Left lung (tissue), 10 donors: Measurements from ENCODE around the gene RASAL1. TPM values are rescaled to one million over a fixed set of nuclear protein-coding genes. Genes with fewer than 3 reads are reported as not detected.

ENCODE experiments used
- ATAC-seq: fragments of 200-7000 bp; cut with Tn5 transposase; one replicate; pipeline ENCODE4 v1.9.1; 2020; ENCODE audit warnings: moderate library complexity
- DNase-seq, 4 donors: peaks; one replicate each; pipeline ENCODE4 v3.0.0-alpha.2; 2013 to 2020
- H3K27ac ChIP-seq, 2 donors: fragments of 200-600 bp; sonication (generic) in 1 of 2; one replicate each; pipeline versions ENCODE4 v1.5.0 to v1.8.0; 2020 to 2021
- H3K27me3 ChIP-seq, 2 donors: fragments of 200-600 bp; sonication (generic) in 1 of 2; one replicate each; pipeline versions ENCODE4 v1.5.0 to v1.8.0; 2020 to 2021
- H3K36me3 ChIP-seq, 2 donors: fragments of 200-600 bp; sonication (generic) in 1 of 2; one replicate each; pipeline versions ENCODE4 v1.5.0 to v1.8.0; 2020 to 2021
- H3K4me1 ChIP-seq, 2 donors: fragments of 200-600 bp; one replicate each; pipeline ENCODE4 v1.8.0; 2021
- H3K4me3 ChIP-seq, 2 donors: fragments of 200-600 bp; sonication (generic) in 1 of 2; one replicate each; pipeline versions ENCODE4 v1.5.0 to v1.8.0; 2020 to 2021; ENCODE audit warnings: mild to moderate bottlenecking in 1 of 2
- H3K9me3 ChIP-seq, 2 donors: fragments of 200-600 bp; sonication (generic) in 1 of 2; one replicate each; pipeline versions ENCODE4 v1.5.0 to v1.8.0; 2020 to 2021
- intact Hi-C, 2 donors: fragments of 100-400 bp; cut with DNase I; formaldehyde crosslinking; loops; one replicate each; pipeline versions ENCODE4 v1.11.2 to v1.14.2; 2022
- polyA plus RNA-seq, 6 donors: library from polyadenylated mRNA; unstranded; fragments of 120-200 nt; gene quantifications; one replicate each; pipeline ENCODE4 v1.2.1, GENCODE V29; 2013; ENCODE audit not compliant: insufficient read length in 6 of 6
- total RNA-seq, 2 donors: library from RNA; stranded (reverse); fragmentation: NEBNext Ultra II Directional; extraction: Animal tissue kit (Norgen Biotek cat#: 25700); gene quantifications; one replicate each; pipeline ENCODE4 v1.2.1, GENCODE V29; 2021
- TF ChIP-seq, protein P1 (sequence below), 2 donors: fragments of 200-600 bp; sonication (generic) in 1 of 2; IDR thresholded peaks; one replicate each; pipeline versions ENCODE4 v1.5.0 to v1.8.0; 2021; ENCODE audit warnings: antibody characterized with exemption in 2 of 2
- donor health status: DM: no; HTN: yes; CAD: no.
- donor health status: DM: no; HTN: no; CAD: no.

RASAL1 gene
- total and polyA plus RNA-seq, 8 donors, result 0.16 to 0.46 (median 0.24) TPM

DNA sequence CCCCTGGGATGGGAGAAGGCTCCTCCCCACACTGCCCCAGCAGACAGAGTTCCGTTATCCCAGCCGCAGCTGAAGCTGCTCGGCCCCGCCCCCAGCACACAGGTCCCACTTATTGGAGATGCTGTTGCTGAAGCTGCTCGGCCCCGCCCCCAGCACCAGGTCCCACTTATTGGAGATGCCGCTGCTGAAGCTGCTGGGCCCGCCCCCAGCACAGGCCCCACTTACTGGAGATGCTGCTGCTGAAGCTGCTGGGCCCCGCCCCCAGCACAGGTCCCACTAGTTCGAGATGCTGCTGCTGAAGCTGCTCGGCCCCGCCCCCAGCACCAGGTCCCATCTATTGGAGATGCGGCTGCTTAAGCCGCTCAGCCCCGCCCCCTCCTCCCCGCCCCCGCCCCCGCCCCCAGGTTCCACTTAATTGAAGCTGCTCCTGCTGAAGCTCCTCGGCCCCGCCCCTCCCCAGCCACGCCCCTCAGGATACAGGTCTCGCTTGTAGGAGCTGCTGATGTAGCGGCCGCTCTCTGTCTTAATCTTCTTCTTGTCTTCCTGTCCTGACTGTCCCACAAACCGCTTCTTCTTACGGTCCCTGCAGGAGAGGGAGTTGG, 26.0 kb upstream of the RASAL1 start:
- DNase-seq (no peak), ATAC-seq (no peak)
- no peak overlapping the region for H3K4me3 ChIP-seq
- peaks cover 0 to 95% of the 10 kb centered on the region in 2 donors for H3K36me3 ChIP-seq
- H3K4me1 ChIP-seq, result no peaks in the 10 kb centered on the region
- no peaks in the 10 kb centered on the region for H3K9me3 ChIP-seq
- H3K27ac ChIP-seq, result no peak overlapping the region
- no peaks in the 10 kb centered on the region for H3K27me3 ChIP-seq
- TF ChIP-seq, protein P1, sequence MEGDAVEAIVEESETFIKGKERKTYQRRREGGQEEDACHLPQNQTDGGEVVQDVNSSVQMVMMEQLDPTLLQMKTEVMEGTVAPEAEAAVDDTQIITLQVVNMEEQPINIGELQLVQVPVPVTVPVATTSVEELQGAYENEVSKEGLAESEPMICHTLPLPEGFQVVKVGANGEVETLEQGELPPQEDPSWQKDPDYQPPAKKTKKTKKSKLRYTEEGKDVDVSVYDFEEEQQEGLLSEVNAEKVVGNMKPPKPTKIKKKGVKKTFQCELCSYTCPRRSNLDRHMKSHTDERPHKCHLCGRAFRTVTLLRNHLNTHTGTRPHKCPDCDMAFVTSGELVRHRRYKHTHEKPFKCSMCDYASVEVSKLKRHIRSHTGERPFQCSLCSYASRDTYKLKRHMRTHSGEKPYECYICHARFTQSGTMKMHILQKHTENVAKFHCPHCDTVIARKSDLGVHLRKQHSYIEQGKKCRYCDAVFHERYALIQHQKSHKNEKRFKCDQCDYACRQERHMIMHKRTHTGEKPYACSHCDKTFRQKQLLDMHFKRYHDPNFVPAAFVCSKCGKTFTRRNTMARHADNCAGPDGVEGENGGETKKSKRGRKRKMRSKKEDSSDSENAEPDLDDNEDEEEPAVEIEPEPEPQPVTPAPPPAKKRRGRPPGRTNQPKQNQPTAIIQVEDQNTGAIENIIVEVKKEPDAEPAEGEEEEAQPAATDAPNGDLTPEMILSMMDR (IDR thresholded peaks at IDR 0.05), result no peak
- intact Hi-C loops, result no loop called here

DNA sequence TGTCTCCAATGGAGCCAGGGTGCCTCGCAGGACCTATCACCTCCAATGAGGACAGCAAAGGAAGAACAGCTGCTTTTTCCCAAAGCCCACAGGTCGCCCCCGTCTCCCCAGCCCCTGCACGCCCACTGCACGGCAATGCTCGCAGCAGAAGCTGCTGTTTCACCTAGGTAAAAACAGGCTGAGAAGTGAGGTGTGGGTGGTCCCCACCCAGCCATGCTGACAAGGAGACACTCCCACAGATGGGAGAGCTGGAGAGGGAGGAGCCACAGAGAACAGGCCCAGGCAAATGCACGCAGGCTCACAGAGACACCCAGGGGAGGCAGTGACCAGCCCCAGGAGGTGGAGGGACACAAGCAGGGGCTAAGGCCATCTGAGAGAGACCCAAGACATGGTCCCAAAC, 24.4 kb upstream of the RASAL1 start:
- intact Hi-C loops, result no loop called here
- TF ChIP-seq, protein P1 (IDR thresholded peaks at IDR 0.05), result no peak
- H3K27ac ChIP-seq, result no peak overlapping the region
- no peak overlapping the region for H3K4me3 ChIP-seq
- H3K27me3 ChIP-seq, result peaks cover 7 to 12% of the 10 kb centered on the region in 2 donors
- peaks cover 0 to 79% of the 10 kb centered on the region in 2 donors for H3K36me3 ChIP-seq
- ATAC-seq, result no peak
- no peak for DNase-seq
- H3K9me3 ChIP-seq, result no peaks in the 10 kb centered on the region
- H3K4me1 ChIP-seq, result no peaks in the 10 kb centered on the region

DNA sequence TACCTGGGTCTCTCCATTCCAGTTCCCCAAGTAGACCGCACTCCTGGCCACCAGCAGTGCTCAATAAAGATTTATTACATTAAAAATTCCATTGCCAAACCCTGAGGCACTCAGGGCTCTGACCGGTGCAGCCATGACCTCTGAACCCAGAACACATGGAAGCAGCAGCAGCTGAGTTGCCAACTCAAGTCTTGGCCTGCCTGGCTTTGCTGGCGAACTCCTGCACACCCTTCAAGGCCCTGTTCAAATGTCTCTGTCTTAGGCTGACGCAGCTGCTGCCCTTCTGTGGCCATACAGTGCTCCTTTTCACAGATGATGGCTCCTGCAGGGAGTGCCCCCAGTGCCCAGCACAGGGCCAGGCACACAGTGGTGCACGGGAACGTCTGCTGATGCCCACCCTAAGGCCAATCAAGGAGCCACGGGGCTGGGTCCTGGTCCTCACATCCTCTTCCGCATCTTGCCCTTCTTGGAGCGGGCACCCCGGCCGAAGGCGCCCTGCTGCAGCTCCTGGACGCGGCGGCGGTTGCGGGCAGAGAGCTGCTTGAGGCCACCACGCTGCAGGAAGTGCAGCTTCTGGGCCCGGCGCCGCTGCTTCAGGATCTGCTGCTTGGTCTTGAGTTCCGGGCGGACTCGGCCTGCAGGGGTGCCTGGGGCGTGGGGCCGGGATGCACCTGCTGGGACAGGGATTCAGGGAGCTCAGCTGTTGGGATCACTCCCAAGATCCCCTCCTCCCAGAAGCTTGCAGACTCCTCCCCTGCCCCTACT, 23.1 kb upstream of the RASAL1 start:
- intact Hi-C loops, result no loop called here
- Histone ChIP-seq H3K27ac (no peak overlapping the region), H3K4me3 (no peak overlapping the region), H3K9me3 (no peaks in the 10 kb centered on the region), H3K36me3 (peaks cover 0 to 66% of the 10 kb centered on the region in 2 donors), H3K4me1 (peaks cover 0 to 10% of the 10 kb centered on the region in 2 donors), H3K27me3 (peaks cover 19 to 25% of the 10 kb centered on the region in 2 donors)
- TF ChIP-seq, protein P1 (IDR thresholded peaks at IDR 0.05), result no peak
- no peak for DNase-seq
- ATAC-seq, result no peak

DNA sequence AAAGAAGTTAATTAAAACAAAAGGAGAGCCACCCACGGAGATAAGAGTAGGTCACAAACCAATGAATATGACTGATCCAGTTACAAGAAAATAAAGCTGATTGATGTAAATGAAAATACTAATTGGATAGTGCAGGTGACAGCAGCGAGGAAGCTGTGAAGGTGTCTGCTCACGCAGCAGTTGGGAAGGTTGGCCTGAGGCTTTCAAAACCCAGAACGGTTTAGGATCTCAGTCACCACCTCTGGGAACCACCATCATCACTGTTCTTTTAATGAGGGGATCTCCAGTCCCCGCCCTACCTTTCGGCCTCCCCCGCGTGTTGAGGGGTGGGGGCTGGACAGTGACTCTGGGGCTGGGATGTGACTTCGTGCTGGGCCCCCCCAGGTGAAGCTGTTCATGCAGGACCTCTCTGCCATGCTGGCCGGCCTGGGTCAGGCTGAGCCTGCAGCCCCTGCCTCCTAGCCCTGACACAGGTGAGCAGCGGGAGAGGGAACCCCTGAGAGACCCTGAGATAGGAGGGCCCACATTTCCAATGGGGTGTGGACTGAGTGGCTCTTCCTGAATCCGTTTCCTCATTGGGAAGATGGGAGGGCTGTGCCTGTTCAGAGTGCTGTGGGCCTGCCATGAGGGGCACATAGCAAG, 21.8 kb upstream of the RASAL1 start:
- H3K4me3 ChIP-seq, result no peak overlapping the region
- intact Hi-C loops, result no loop called here
- peaks cover 23 to 38% of the 10 kb centered on the region in 2 donors for H3K27me3 ChIP-seq
- peaks cover 0 to 53% of the 10 kb centered on the region in 2 donors for H3K36me3 ChIP-seq
- H3K27ac ChIP-seq, result no peak overlapping the region
- ATAC-seq (no peak), DNase-seq (no peak)
- no peaks in the 10 kb centered on the region for H3K9me3 ChIP-seq
- TF ChIP-seq, protein P1 (IDR thresholded peaks at IDR 0.05), result no peak
- peaks cover 0 to 22% of the 10 kb centered on the region in 2 donors for H3K4me1 ChIP-seq

DNA sequence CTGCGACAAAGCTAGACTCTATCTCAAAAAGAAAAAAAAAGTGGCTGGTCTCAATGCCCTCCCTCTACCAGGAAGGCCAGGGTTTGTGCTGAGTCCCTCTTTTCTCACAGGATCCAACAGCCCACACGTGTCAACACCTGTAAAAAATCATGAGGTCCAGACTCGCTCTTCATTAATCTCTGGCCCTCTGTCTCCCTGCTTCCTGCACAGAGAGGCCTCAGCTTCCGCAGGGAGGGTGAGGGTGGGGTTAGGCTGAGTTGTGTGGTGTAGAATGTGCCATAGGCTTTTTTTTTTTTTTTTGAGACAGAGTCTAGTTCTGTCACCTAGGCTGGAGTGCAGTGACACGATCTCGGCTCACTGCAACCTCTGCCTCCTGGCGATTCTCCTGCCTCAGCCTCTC, 20.1 kb upstream of the RASAL1 start:
- Histone ChIP-seq H3K4me1 (peaks cover 0 to 22% of the 10 kb centered on the region in 2 donors), H3K9me3 (no peaks in the 10 kb centered on the region), H3K27me3 (peaks cover 33 to 55% of the 10 kb centered on the region in 2 donors), H3K4me3 (no peak overlapping the region), H3K36me3 (peaks cover 0 to 36% of the 10 kb centered on the region in 2 donors), H3K27ac (no peak overlapping the region)
- intact Hi-C loops, result no loop called here
- DNase-seq, result no peak
- ATAC-seq, result no peak
- TF ChIP-seq, protein P1 (IDR thresholded peaks at IDR 0.05), result no peak
